NK-92 treated with Interleukin-12 subunit alpha and Interleukin-12 subunit beta, amount 100 ng/mL, for 24 hours (cell line): ENCODE data around the gene TP73.

Experiments used
- DNase-seq: peaks from one replicate; lab custom pipeline; 2025; lab: John Stamatoyannopoulos, UW

The TP73 gene

GRCh38 chr1:3651930-3652547 is at the start of gene TP73:
TSS of gene TP73 (plus strand) at chr1:3652516. CDS start at chr1:3682366, 29,850 bp downstream.
- DNase-seq, result no peak

GRCh38 chr1:3603156-3603555 is 49.2 kb upstream of the TP73 start:
- DNase-seq, result no peak

- DNase-seq, result no peak
These were observed 48.5 kb upstream of the TP73 start for GRCh38 chr1:3603571-3604467.

DNA sequence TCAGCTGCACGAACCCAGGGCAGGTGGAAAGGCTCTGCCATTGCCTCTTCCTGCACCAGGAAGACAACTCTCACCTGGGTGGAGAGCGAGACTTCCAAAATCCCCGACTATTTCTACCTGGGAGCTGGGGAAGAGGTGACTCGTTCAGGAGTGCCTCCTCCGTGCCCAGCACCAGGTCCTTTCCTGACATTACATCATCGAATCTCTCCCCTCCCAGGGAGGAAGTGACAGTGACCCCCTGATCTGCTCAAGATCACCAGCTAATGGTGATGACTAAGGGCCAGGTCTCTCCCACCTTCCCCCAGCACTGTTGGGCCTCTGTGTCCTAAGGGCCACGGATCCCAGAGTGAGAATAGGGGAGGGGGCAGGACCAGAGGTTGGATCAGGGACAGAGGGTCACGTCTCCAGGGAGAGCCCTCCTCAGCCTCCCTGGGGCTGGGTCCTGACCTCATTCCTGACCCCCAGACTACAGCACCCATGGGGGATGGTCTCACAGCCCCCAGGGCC is 47.8 kb upstream of the TP73 start:
- DNase-seq, result no peak

- DNase-seq, result no peak
These were observed 47.1 kb upstream of the TP73 start for GRCh38 chr1:3604997-3605823.

DNA sequence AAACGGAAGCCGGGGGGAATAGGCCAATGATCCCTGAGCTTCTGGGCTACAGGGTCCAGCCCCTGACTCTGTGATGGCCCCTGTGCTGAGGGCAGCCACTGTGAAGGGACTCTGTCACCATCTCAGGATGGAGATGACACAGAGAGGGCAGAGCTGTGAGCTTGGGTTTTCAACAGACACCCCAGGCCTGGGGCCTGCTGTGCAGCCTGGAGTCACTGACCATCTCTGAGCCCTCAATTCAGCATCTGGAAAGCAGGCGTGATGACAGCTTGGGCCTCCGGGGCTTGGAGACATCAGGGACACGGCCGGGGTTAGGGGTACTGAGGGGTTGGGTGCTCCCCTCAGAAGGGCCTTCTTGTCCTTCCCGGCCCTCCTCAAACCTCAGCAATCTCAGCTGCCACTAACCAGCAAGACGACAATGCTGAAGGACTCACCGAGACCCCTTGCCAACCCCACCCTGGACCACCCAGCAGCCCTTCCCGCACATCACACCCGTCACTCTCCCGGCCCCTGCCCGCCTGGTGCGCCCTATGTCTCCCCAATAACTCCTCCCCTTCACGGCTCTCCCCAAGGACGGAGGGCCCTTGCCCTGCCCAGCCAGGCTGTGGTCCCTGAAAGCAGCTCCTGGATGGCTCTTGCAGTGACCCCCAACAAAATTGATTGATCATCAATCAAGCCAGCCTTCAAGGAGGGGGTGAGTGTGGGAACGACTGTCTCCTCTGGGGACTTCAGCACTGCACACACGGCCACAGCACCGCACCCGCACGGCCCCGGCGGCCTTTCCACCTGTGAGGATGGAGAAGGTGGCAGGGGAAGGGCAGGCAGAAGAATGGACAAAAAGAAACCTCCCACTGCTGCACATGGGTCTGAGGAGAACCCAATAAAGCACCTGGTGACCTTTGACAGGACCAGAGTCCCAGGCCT is 45.3 kb upstream of the TP73 start:
- no peak for DNase-seq

DNA sequence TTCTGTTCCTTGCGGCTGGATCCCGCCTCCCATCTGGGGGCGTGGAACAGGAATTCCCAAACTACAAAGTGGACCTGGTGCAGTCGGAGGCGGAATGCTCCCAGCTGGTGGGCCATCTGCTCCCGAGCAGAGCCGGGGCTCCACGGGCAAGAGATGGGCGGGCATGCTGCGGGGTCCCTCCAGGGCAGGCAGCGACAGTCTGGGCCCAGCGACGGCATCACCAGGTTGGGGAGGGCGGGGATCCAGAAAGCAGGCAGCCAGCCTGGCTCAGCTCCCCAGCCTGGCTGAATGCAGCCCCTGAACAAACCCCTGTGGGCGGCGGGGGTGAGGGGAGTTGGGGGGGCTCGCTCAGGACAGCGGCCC is 44.6 kb upstream of the TP73 start:
- no peak for DNase-seq

DNA sequence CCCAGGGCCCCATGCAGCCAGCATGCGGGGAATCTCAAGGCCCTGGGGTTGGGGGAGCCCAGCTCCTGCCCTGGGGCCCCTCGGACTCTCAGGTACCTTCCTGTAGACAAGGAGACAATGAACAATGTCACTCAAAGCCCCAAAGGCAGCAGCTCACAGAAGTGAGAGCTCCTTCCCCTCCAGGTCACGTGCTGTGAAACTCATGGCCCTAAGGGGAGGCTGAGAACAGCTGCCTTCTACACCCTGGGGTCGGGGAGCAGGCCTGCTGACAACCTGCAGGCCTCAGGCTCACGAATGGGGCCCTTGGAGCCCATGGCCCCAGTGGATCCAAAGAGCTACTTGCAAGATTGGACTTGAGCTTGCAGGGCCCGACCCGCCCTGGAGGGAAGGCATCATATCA is 44.2 kb upstream of the TP73 start:
- no peak for DNase-seq

- no peak for DNase-seq
These were observed 43.1 kb upstream of the TP73 start for GRCh38 chr1:3609016-3609768.

- no peak for DNase-seq
These were observed 42.4 kb upstream of the TP73 start for GRCh38 chr1:3609769-3610526.

GRCh38 chr1:3610527-3611169 is 41.7 kb upstream of the TP73 start:
- DNase-seq, result no peak

GRCh38 chr1:3611170-3612019 is 40.9 kb upstream of the TP73 start, which contains the start of gene MEGF6:
TSS of gene MEGF6 (minus strand) at chr1:3611508. CDS start at chr1:3611268, 240 bp downstream.
- no peak for DNase-seq

DNA sequence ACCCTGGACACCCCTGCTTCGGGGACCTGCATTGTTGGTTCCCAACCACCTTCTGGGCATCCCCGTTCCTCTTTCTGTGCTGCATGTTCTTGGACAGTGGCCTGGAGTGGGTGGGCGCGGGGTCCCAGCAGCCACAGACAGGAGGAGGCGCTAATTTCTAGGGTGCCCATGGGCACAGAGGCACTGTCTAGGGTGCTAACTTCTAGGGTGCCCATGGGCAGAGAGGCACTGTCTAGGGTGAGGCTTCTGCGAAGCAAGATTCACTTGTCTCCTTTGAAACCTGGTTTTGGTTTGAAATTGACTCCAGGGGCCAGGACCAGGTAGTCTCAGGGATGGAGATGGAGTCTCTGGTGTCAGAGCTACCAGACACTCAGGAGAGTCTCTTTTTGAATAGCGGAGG is 40.2 kb upstream of the TP73 start:
- no peak for DNase-seq

- DNase-seq, result no peak
These were observed 37.3 kb upstream of the TP73 start for GRCh38 chr1:3614755-3615742.

- no peak for DNase-seq
These were observed 35.5 kb upstream of the TP73 start for GRCh38 chr1:3616861-3617260.

DNA sequence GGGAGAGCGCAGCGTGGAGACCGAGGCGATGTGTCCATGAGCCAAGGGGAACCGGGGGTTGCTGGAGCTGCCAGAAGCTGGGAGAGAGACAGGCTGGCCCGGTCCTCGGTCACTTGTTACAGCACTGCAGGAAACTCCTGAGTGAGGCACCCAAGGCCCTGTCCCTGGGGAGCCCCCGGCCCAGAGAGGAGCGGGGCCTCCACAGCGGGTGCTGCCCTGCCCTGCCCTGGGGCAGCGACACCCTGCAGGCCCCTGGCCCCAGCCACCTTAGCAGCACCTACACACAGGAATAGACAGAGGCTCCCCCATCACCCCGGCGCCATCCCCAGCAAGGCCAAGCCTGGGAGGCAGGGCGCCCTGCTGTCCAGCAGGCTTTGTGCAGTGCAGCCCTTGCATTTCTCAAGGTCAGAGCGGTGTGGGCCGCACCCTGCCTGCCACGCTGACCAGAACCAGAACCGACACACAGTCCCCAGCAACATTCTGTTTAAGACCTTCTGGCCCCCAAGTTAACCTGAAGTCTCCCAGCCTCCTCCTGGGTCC is 34.4 kb upstream of the TP73 start:
- DNase-seq, result no peak

GRCh38 chr1:3618531-3618880 is 33.8 kb upstream of the TP73 start:
- no peak for DNase-seq
